K562 (cell line): ENCODE measurements around the gene DYNC2LI1. TPM values are rescaled to one million over a fixed set of nuclear protein-coding genes. Genes with fewer than 3 reads are reported as not detected.

Source experiments
- ATF2 ChIP-seq: sonication (generic); formaldehyde crosslinking; IDR thresholded peaks from 2 replicates; pipeline ENCODE4 v1.8.1; 2022; ENCODE audit warnings: missing genetic modification reagents
- BCOR ChIP-seq: fragments of 450-650 bp; IDR thresholded peaks from 2 replicates; pipeline ENCODE4 v1.6.1; 2016
- CTCF ChIP-seq, 3 experiments: IDR thresholded peaks in 2 of 3; conservative IDR thresholded peaks in 1 of 3; 2 replicates each; pipeline ENCODE4 v1.5.1; 2011 to 2012; ENCODE audit warnings: low read length in 3 of 3, mild to moderate bottlenecking in 3 of 3, control low read depth in 2 of 3, improper control_type of control experiment in 1 of 3, inconsistent platforms in 1 of 3, low read depth in 1 of 3, mixed read lengths in 1 of 3, moderate library complexity in 1 of 3; ENCODE audit not compliant: insufficient read depth in 2 of 3
- HMGXB4 ChIP-seq: sonication (generic); formaldehyde crosslinking; IDR thresholded peaks from 2 replicates; pipeline ENCODE4 v1.8.1; 2023; ENCODE audit warnings: mild to moderate bottlenecking, missing genetic modification reagents
- HOMEZ ChIP-seq: fragments of 250-450 bp; sonication (Bioruptor Pico); IDR thresholded peaks from 2 replicates; pipeline ENCODE4 v1.4.0; 2020; ENCODE audit warnings: mild to moderate bottlenecking, moderate library complexity
- KDM1A ChIP-seq, 2 experiments: fragments of 450-650 bp; IDR thresholded peaks; 2 replicates each; pipeline ENCODE4 v1.6.1; 2016; ENCODE audit warnings: mild to moderate bottlenecking in 2 of 2
- POLR3A ChIP-seq: IDR thresholded peaks from 2 replicates; pipeline ENCODE4 v1.6.1; 2011; ENCODE audit warnings: borderline replicate concordance, mild to moderate bottlenecking, moderate library complexity; ENCODE audit not compliant: insufficient read length, insufficient read depth; ENCODE audit errors: extremely low read depth
- POLR3G ChIP-seq: IDR thresholded peaks from 2 replicates; pipeline ENCODE4 v1.6.1; 2011; ENCODE audit not compliant: insufficient read length, insufficient replicate concordance; ENCODE audit errors: extremely low read depth
- PRPF4 ChIP-seq: fragments of 200-400 bp; formaldehyde crosslinking; IDR thresholded peaks from one replicate; pipeline ENCODE4 v1.6.1; 2017; ENCODE audit warnings: low read length, low read depth, mild to moderate bottlenecking; ENCODE audit not compliant: insufficient read depth, poor library complexity, severe bottlenecking
- RBBP5 ChIP-seq: fragments of 200-600 bp; sonication (generic); IDR thresholded peaks from 2 replicates; pipeline ENCODE4 v1.6.1; 2012; ENCODE audit warnings: borderline replicate concordance, mild to moderate bottlenecking, low read length, control low read depth, inconsistent platforms; ENCODE audit not compliant: insufficient read depth, poor library complexity, severe bottlenecking
- STAT6 ChIP-seq: sonication (generic); formaldehyde crosslinking; IDR thresholded peaks from 2 replicates; pipeline ENCODE4 v1.8.1; 2023; ENCODE audit warnings: mild to moderate bottlenecking, missing genetic modification reagents
- TARDBP ChIP-seq: fragments of 450-650 bp; IDR thresholded peaks from 2 replicates; pipeline ENCODE4 v1.6.1; 2016
- ZBTB9 ChIP-seq: fragments of 450-650 bp; formaldehyde crosslinking; IDR thresholded peaks from 2 replicates; pipeline ENCODE4 v1.4.0; 2020; ENCODE audit warnings: mild to moderate bottlenecking, moderate library complexity
- ZNF175 ChIP-seq: fragments of 200-800 bp; sonication (Bioruptor generic); IDR thresholded peaks from 2 replicates; pipeline ENCODE4 v1.6.1; 2016; ENCODE audit warnings: low read depth, mild to moderate bottlenecking, missing genetic modification characterization, missing compliant biosample characterization
- ZNF311 ChIP-seq: fragments of 250-450 bp; sonication (Bioruptor Pico); IDR thresholded peaks from 2 replicates; pipeline ENCODE4 v1.4.0; 2020; ENCODE audit warnings: mild to moderate bottlenecking, moderate library complexity
- polyA plus RNA-seq, 8 experiments: library from polyadenylated mRNA; depleted of rRNA in 4 of 8; stranded (reverse) in 5 of 8; unstranded in 3 of 8; fragments of >200 nt; fragmentation: Nextera tagmentation in 2 of 8; fragmentation: Illumina TruSeq in 1 of 8; extraction: Ambion mirVana in 2 of 8; extraction: Trizol in 1 of 8; gene quantifications; 2 replicates each; pipeline versions ENCODE4 v1.2.1 to v1.2.3, GENCODE V29; 2011 to 2014; ENCODE audit warnings: inconsistent platforms in 1 of 8, missing spikeins in 1 of 8
- total RNA-seq, 7 experiments: library from RNA; depleted of rRNA in 6 of 7; stranded (reverse); fragments of >200 nt in 6 of 7; fragmentation: Illumina TruSeq in 2 of 7; extraction: Trizol in 2 of 7; gene quantifications; 2 replicates each; pipeline versions ENCODE4 v1.2.1 to v1.2.3, GENCODE V29; 2011 to 2021; ENCODE audit warnings: low replicate concordance in 1 of 7

DYNC2LI1 gene
- total and polyA plus RNA-seq, 9 of the 15 experiments (the other 6 are each of a cell fraction or from before 2014, with no cell fraction given): 12.5 to 42.2 (median 25.8) TPM

- TF ChIP-seq RBBP5: peak; percentile 77
- peak; percentile 98 for TF ChIP-seq KDM1A (IDR thresholded peaks at IDR 0.05)
- no peak for TF ChIP-seq POLR3A
- TF ChIP-seq TARDBP: peak; percentile 74; the same call in 1 of the 2 replicates
- no peak for TF ChIP-seq ATF2 (CRISPR knock-in tag)
- TF ChIP-seq BCOR: peak; percentile 90
- TF ChIP-seq HOMEZ (CRISPR knock-in tag): no peak
- peak; percentile 90 for TF ChIP-seq ZNF311 (CRISPR knock-in tag)
- peak; percentile 88 for TF ChIP-seq ZNF175 (CRISPR knock-in tag)
- TF ChIP-seq ZBTB9 (CRISPR knock-in tag): peak; percentile 66; the same call in 1 of the 2 replicates
- TF ChIP-seq STAT6 (CRISPR knock-in tag): no peak
- TF ChIP-seq POLR3G: no peak
- no peak for TF ChIP-seq PRPF4
- no peak for TF ChIP-seq HMGXB4
- no peak for TF ChIP-seq CTCF (IDR thresholded peaks at IDR 0.05 in 2 of 3, conservative IDR thresholded peaks at IDR 0.05 in 1 of 3; ENCODE audit: insufficient read depth in 2 of 3, low read depth in 1 of 3, low read length in 3 of 3)
These were observed 48.9 kb upstream of the DYNC2LI1 start (continued) for GRCh38 chr2:43724728-43725526.
